ENCODE data around the gene SASH1. TPM values are rescaled to one million over a fixed set of nuclear protein-coding genes. Genes with fewer than 3 reads are reported as not detected.

The SASH1 gene
- polyA plus RNA-seq, 1 donor from 2014 or later = 7.0 TPM

DNA sequence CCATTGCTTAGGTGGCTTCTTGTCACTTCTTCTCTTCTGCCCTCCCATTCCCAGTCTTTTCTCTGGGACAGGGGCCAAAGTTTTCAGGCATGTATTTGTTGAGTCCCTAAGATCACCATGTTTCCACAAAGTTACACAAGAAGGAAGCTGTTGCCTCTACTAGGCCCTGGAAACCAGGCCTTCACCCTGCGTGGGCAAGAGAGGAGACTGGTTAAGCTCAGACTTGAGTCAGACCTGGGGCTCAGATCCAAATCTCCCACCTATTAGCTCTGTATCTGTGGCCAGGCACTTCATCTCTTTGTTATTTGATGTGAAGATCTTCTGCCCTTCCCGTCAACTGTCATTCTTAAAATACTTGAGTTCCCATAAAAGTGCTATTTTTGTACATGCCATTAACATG, 154.6 kb downstream of the SASH1 start:
- no peak overlapping the region for H3K4me2 ChIP-seq (ENCODE audit: low read length)
- no peaks in the 10 kb centered on the region for H4K20me1 ChIP-seq (ENCODE audit: insufficient read depth)
- no peak overlapping the region for H3K4me3 ChIP-seq (ENCODE audit: low read length)
- TF ChIP-seq, protein P1, sequence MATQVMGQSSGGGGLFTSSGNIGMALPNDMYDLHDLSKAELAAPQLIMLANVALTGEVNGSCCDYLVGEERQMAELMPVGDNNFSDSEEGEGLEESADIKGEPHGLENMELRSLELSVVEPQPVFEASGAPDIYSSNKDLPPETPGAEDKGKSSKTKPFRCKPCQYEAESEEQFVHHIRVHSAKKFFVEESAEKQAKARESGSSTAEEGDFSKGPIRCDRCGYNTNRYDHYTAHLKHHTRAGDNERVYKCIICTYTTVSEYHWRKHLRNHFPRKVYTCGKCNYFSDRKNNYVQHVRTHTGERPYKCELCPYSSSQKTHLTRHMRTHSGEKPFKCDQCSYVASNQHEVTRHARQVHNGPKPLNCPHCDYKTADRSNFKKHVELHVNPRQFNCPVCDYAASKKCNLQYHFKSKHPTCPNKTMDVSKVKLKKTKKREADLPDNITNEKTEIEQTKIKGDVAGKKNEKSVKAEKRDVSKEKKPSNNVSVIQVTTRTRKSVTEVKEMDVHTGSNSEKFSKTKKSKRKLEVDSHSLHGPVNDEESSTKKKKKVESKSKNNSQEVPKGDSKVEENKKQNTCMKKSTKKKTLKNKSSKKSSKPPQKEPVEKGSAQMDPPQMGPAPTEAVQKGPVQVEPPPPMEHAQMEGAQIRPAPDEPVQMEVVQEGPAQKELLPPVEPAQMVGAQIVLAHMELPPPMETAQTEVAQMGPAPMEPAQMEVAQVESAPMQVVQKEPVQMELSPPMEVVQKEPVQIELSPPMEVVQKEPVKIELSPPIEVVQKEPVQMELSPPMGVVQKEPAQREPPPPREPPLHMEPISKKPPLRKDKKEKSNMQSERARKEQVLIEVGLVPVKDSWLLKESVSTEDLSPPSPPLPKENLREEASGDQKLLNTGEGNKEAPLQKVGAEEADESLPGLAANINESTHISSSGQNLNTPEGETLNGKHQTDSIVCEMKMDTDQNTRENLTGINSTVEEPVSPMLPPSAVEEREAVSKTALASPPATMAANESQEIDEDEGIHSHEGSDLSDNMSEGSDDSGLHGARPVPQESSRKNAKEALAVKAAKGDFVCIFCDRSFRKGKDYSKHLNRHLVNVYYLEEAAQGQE (IDR thresholded peaks at IDR 0.05; ENCODE audit: borderline replicate concordance) = no peak
- H3K27me3 ChIP-seq (ENCODE audit: insufficient read depth, low read depth, low read length) = no peaks in the 10 kb centered on the region
- no peak overlapping the region for H2AFZ ChIP-seq (ENCODE audit: low read depth, low read length)
- H3K79me2 ChIP-seq (replicated peaks; ENCODE audit: insufficient read depth, low read length) = no peaks in the 10 kb centered on the region
- H3K36me3 ChIP-seq (ENCODE audit: insufficient read depth, low read length) = no peaks in the 10 kb centered on the region
- H3K9me2 ChIP-seq (ENCODE audit: insufficient read depth, low read length) = no peaks in the 10 kb centered on the region
- no peak overlapping the region for H3K27ac ChIP-seq (ENCODE audit: low read length)
- H3K9me3 ChIP-seq (ENCODE audit: low read length) = no peaks in the 10 kb centered on the region
- no peaks in the 10 kb centered on the region for H3F3A ChIP-seq (ENCODE audit: insufficient read depth, low read length, poor library complexity, severe bottlenecking)
- no peak overlapping the region for H3K9ac ChIP-seq (ENCODE audit: low read length)

DNA sequence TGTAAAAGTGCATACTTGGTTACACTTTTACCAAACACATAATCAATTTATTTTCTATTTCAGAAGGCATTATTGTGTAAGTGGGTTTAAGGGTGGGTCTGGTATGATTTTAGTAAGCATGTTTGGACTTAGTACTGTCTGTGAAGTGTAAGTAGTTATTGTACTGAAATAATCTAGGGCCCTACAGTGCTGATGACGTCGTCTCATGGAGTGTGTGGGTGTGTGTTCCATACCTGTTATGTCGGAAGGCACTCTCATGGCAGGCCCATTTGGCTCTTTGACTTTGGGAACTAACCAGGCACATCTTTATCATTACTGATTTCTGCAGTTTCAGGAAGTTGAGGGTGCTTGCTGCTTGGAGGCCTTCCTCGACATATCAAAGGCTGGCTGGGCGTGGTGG, 155.1 kb downstream of the SASH1 start:
- Histone ChIP-seq H3K79me2 (replicated peaks; ENCODE audit: insufficient read depth, low read length) (no peaks in the 10 kb centered on the region), H3K4me3 (ENCODE audit: low read length) (no peak overlapping the region), H2AFZ (ENCODE audit: low read depth, low read length) (no peak overlapping the region), H3K4me2 (ENCODE audit: low read length) (no peak overlapping the region), H3K27me3 (ENCODE audit: insufficient read depth, low read depth, low read length) (no peaks in the 10 kb centered on the region), H3K9ac (ENCODE audit: low read length) (no peak overlapping the region), H3K9me3 (ENCODE audit: low read length) (no peaks in the 10 kb centered on the region), H3K36me3 (ENCODE audit: insufficient read depth, low read length) (no peaks in the 10 kb centered on the region), H3K27ac (ENCODE audit: low read length) (no peak overlapping the region), H3F3A (ENCODE audit: insufficient read depth, low read length, poor library complexity, severe bottlenecking) (no peaks in the 10 kb centered on the region), H4K20me1 (ENCODE audit: insufficient read depth) (no peaks in the 10 kb centered on the region), H3K9me2 (ENCODE audit: insufficient read depth, low read length) (no peaks in the 10 kb centered on the region)
- TF ChIP-seq EP300 (conservative IDR thresholded peaks at IDR 0.05; ENCODE audit: poor library complexity, severe bottlenecking) = no peak
- no peak for TF ChIP-seq SMC3 (conservative IDR thresholded peaks at IDR 0.05; ENCODE audit: poor library complexity)
- TF ChIP-seq MXI1 (conservative IDR thresholded peaks at IDR 0.05; ENCODE audit: poor library complexity, severe bottlenecking) = no peak

DNA sequence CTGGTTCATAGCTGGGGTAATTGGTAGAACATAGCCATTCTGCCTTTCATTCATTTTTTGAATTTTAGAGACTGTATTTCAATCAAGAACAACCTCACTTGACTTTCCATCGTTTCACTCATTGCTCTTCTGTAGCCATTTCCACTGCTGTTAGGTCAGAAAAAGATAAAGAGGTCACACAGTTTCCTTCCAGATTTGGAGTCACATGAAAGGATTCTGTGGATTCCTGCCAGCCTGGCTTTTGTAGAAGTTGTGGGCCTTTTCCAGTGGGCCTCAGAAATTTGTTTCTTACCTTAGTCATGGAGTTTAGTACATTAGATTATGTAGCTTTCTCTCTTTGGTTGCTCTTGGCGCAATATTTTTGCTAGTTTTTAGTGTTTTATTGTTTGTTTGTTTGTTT, 157.8 kb downstream of the SASH1 start:
- no peaks in the 10 kb centered on the region for H3K9me2 ChIP-seq (ENCODE audit: insufficient read depth, low read length)
- no peak overlapping the region for H3K27ac ChIP-seq (ENCODE audit: low read length)
- H4K20me1 ChIP-seq (ENCODE audit: insufficient read depth) = no peaks in the 10 kb centered on the region
- H2AFZ ChIP-seq (ENCODE audit: low read depth, low read length) = no peak overlapping the region
- no peaks in the 10 kb centered on the region for H3K9me3 ChIP-seq (ENCODE audit: low read length)
- H3K4me3 ChIP-seq (ENCODE audit: low read length) = no peak overlapping the region
- TF ChIP-seq, protein P1 (IDR thresholded peaks at IDR 0.05; ENCODE audit: borderline replicate concordance) = no peak
- TF ChIP-seq MXI1 (conservative IDR thresholded peaks at IDR 0.05; ENCODE audit: poor library complexity, severe bottlenecking) (no peak), SMC3 (conservative IDR thresholded peaks at IDR 0.05; ENCODE audit: poor library complexity) (no peak), POLR2AphosphoS5 (IDR thresholded peaks at IDR 0.05) (no peak), TAF1 (IDR thresholded peaks at IDR 0.05; ENCODE audit: low read depth) (no peak), EZH2 (IDR thresholded peaks at IDR 0.05; ENCODE audit: borderline replicate concordance, insufficient read depth, low read length, poor library complexity, severe bottlenecking) (no peak), EP300 (conservative IDR thresholded peaks at IDR 0.05; ENCODE audit: poor library complexity, severe bottlenecking) (no peak), RAD21 (conservative IDR thresholded peaks at IDR 0.05) (no peak)
- TF ChIP-seq, protein P2, sequence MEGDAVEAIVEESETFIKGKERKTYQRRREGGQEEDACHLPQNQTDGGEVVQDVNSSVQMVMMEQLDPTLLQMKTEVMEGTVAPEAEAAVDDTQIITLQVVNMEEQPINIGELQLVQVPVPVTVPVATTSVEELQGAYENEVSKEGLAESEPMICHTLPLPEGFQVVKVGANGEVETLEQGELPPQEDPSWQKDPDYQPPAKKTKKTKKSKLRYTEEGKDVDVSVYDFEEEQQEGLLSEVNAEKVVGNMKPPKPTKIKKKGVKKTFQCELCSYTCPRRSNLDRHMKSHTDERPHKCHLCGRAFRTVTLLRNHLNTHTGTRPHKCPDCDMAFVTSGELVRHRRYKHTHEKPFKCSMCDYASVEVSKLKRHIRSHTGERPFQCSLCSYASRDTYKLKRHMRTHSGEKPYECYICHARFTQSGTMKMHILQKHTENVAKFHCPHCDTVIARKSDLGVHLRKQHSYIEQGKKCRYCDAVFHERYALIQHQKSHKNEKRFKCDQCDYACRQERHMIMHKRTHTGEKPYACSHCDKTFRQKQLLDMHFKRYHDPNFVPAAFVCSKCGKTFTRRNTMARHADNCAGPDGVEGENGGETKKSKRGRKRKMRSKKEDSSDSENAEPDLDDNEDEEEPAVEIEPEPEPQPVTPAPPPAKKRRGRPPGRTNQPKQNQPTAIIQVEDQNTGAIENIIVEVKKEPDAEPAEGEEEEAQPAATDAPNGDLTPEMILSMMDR (IDR thresholded peaks at IDR 0.05; ENCODE audit: poor library complexity, severe bottlenecking) = no peak
- no peaks in the 10 kb centered on the region for H3F3A ChIP-seq (ENCODE audit: insufficient read depth, low read length, poor library complexity, severe bottlenecking)
- H3K36me3 ChIP-seq (ENCODE audit: insufficient read depth, low read length) = no peaks in the 10 kb centered on the region
- H3K27me3 ChIP-seq (ENCODE audit: insufficient read depth, low read depth, low read length) = no peaks in the 10 kb centered on the region
- no peak overlapping the region for H3K4me2 ChIP-seq (ENCODE audit: low read length)
- no peaks in the 10 kb centered on the region for H3K79me2 ChIP-seq (replicated peaks; ENCODE audit: insufficient read depth, low read length)
- no peak overlapping the region for H3K9ac ChIP-seq (ENCODE audit: low read length)

Data from neural cell (in vitro differentiated cells).